NOMO-1 treated with DMSO at 0.1 percent for 48 hours (cell line): ENCODE results near the gene TNFRSF9.
"Not testable (repeated sequence)": the region's sequence is repeated elsewhere in the genome, so short reads cannot be mapped to it uniquely, and the experiment has no call there.

ENCODE experiments used
- DNase-seq: peaks from one replicate; lab custom pipeline; 2025; ENCODE audit not compliant: unreplicated experiment; lab: John Stamatoyannopoulos, UW

TNFRSF9 gene

DNA sequence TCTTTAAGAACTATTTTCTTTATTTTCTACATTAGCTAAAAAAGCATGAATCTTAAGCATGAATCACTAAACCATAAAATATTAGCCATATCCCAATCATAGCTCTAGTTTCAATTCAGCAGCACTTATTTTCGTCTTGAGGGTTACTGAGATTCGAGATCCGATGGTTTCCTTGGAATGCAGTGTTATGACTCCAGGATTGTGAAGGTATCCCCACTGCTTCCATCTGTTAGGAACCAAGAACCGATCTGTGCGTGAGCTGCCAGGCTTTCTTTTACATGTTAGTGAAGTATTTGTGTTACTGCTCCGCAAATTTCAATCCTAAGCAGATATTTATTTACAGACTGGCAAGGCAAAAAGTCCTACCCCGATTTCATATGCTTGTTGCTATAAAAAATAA is 18.8 kb downstream of the TNFRSF9 start:
- DNase-seq = no peak

DNA sequence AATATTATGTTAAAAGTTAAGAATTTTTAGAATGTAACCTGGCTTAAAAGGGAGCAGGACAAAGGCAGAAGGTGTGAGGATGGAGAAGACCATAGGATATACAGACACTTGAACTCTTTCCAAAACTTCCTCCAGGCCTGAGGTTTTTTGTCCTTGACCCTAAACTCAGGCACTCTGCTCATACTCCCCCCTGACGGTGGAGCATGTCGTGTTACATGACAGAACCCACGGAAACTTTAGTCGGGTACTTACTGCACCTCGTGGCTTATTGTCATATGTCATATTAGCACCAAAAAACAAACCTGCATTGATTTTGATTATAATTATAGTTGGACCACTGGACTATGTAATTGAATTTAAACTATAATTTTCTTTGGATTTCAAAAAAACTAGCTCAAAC is 20.8 kb downstream of the TNFRSF9 start:
- no peak for DNase-seq

DNA sequence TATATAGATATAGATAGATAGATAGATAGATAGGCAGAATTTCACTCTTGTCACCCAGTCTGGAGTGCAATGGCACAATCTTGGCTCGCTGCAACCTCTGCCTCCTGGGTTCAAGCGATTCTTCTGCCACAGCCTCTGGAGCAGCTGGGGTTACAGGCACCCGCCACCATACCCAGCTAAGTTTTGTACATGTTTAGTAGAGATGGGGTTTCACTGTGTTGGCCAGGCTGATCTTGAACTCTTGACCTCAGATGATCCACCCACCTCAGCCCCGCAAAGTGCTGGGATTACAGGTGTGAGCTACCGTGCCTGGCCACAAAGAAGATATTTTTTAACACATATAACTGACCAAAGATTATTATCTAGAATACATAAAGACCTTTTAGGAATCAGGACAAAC is 22.7 kb downstream of the TNFRSF9 start:
- DNase-seq = not testable (repeated sequence)

DNA sequence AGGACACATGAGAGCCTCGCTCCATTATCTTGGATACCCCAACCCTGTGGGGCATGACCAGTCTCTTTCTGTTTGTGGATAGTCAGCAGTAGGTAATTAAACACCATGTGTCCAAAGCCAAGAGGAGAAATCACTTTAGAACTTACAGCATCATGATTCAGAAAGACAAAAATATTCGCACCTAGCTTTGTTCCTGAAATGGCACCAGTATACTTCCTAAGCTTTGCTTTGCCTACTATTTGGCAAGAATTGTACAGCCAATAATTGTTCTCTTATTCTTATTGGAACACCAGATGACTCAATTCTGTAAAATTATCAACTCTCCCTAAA is 24.2 kb downstream of the TNFRSF9 start:
- no peak for DNase-seq

DNA sequence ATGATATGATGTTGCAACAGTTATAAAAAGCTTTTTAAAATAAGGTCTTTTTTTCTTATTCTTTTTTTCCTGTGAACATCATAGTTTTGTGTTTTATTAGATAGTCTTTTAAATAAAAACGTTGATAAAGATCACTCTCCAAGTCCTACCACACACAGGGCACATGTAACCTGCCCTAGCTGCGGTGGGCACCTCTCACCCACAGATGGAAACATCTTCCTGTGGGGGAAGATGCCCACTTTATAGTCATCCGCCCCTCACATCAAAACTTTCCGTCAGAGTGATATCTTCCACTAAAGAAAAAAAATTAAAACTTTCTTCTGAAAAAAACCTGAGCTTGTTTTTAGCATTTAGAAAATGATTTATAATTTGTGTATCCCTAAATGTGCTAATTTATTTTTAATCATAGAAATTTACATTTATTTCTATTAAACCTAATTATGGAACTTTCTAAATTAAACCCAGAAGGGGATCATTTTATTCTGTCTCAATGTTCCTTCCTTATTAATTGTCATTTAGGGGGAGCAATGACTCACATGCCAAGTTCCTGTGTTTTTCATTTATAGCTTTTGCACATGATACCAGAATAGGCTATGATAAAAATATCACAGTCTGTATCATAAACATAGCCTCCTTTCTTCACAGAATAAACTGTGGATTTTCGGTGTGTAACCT is 24.7 kb downstream of the TNFRSF9 start:
- DNase-seq = no peak

DNA sequence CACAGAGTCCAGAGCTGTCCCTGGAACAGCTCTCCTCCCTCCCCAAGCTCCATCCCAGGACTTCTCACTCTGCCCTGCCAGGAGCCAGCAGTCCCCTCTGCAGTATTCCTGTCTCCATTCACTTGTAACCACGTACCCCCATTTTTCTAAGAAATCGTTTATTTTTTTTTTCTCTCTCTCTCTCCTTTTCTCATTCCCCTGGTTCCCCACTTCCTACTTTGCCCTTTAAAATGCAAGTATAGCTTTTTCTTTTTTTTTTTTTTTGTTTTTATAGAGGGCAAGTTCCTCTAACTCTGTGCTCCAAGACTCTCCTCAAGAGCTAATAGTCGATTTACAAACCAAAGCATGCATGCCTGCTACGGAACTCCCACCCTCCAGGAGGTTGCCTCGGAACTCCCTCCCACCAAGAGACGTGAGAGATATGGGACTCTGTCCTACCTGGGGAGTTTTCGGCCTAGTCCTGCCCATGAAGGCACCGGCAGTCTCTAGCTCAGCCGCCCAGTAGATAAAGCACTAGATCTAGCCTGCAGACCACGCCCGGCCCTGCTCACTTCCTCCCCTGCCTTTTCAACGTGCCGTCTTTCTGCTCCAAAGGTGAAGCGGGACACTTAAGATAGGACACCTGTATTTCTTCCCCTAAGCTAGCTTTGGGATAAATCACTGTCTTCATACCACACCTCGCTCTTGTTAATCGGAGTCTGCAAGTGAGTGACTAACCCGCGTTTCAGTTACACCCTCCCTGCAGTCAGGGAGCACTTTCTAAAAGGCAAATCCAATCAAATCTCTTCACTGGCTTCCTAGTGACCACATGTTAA is 27.7 kb downstream of the TNFRSF9 start:
- DNase-seq = peak; percentile 65

DNA sequence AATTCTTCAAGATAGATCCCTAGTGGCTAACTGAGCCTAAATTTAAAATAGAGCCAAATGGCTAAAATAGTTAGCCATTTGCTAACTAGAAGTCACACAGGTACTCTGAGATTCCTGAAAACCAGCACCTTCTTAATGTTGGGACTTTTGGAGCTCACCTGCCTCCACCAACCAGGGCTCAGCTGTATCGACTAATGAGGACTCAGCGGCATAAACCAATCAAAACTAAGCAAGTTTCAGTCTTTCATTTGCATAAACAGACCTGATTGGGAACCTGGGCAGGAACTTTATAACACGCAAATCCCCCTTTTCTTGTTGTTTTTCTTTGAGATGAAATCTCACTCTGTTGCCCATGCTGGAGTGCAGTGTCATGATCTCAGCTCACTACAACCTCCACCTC is 28.5 kb downstream of the TNFRSF9 start:
- no peak for DNase-seq

DNA sequence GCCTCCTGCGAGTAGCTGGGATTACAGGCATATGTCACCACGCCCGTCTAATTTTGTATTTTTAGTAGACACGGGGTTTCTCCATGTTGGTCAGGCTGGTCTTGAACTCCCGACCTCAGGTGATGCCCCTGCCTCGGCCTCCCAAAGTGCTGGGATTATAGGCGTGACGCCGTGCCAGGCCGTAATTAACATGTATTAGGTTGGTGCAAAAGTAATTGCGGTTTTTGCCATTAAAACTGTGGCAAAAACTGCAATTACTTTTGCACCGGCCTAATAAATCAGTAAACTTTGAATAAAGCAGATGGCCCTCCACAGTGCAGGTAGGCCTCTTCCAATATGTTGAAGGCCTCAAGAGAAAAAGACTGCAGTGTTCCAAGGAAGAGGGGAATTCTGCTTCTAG is 35.4 kb downstream of the TNFRSF9 start:
- no peak for DNase-seq

DNA sequence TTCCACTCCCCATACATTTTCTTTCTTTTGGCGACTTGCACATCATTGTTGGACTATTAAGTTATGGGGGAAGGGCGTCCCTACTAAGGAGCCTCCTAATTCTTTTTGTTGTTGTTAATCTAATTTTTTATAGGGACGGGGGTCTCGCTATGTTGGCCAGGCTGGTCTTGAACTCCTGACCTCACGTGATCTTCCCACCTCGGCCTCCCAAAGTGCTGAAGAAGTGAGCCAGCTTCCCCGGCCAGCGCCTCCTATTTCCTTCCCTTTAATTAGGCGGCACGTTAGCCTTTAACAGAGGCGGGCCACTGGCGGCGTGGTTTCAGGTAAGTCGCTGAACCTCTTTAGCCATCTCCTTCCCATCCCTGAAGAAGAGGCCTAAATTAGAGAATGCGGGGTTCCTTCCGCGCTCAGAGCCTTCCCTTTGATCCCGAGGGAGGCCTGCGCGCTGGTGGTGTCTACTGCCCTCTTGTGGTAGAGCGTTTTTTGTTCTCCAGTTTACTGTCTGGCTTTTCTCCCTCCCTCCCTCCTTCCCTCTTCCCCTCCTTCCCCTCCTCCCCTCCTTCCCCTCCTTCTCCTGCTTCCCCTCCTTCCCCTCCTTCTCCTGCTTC is 38.1 kb downstream of the TNFRSF9 start:
- peak; percentile 37 for DNase-seq

DNA sequence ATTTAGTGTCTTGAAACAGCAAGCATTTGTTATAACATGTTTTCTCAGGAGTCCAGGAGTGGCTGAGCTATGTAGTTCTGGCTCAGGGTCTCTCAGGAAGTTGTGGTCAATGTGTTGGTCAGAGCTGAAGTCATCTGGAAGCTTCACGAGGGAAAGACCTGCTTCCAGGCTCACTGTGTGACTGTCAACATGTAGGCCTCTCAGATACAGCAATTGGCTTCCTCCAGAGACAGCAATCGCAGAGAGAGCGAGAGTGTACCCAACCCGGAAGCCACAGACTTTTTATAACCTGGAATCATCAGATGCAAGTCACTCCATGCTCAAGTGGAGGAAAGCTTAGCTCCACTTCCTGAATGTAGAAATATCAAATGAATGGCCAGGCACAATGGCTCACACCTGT is 40.9 kb downstream of the TNFRSF9 start:
- DNase-seq = peak; percentile 22

DNA sequence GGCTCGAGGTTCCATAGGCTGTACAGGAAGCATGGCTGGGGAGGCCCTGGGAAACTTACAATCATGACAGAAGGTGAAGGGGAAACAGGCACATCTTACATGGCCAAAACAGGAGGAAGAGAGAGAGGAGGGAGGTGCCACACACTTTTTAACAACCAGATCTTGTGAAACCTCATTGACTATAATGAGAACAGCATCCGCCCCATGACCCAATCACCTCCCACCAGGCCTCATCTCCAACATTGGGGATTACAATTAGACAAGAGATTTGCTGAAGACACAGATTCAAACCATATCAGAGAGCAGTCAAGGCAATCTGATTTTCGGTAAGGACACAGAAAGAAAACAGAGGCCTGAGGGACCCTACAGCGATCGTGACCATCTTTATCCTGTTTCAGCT is 41.7 kb downstream of the TNFRSF9 start:
- no peak for DNase-seq

DNA sequence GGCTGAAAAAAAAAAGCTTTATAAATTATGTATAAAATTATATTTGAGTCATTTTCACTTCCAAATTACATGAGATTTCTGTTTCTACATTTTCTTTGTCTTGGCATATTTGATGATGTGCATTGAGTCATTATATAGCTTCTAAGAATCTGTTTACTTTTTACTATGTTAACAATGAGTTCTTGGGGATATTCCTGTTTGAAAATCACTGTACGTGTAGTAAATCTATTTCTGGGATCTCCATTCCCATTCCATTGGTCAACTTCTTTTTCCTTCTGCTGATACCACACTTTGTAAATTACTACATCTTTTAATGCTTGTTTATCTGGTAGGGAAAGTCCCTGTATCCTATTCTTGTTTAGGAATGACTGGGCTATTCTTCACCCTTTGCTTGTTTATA is 43.6 kb downstream of the TNFRSF9 start:
- no peak for DNase-seq

DNA sequence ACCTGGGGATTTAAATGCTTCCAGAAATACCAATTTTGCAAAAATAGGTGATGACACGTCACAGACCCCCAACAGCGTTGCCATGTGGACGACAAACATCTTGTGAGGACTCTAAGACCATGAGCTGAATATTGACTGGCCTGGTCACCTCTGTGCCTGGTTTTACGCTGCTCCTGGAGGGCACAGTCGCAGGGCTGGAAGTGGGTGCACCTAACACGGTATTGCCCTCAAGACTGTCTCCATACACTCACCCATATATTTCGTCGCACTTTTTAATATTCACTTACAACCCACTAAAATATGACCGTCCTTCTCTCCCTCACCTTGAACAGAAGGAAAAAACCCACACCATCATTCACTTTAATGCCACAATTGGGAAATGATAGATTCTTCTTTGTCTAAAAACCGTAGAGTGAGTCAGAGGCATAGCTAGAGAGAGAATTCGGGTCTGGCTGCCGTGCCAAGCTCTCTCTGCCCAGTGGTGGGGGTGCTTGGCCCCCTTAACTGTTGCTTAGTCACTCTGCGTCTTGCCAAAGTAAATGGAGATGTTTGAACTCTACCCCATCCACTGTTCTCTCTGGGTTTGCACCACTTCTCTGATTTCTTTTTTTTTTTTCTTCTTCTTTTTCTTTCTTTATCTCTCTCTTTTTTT is 47.0 kb downstream of the TNFRSF9 start:
- DNase-seq = no peak

DNA sequence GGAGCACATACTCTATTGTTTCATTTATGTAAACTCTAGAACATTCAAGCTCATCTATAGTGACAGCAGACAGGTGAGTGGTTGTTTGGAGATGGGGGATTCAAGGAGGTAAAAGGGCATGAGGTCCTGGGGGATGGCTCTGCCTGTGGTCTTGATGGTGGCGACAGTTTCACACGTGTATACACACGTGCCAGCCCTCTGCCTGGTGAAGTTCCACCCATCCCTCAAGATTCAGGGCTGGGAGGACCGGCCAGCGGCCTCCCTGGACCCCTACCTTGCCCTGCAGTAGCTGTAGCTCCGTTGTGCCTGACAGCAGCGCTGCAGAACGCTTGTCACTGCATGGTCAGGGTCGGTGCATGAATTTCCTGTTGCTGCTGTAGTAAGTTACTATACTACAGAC is 48.8 kb downstream of the TNFRSF9 start:
- DNase-seq = no peak

DNA sequence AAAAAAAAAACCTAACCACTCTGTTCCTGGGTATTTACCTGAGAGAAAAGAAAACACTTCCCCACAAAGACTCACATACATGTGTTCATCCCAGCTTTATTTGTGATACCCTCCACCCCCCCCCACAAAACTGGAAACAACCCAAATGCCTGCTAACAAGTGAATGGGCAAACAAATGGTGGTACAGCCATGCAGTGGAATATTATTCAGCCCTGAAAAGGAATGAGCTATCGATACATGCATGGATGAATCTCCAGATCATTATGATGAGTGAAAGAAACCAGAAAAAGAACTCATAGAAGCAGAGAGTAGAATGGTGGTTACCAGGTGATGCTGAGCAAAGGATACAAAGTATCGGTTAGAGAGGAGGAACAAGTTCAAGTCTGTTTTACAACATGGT is 49.8 kb downstream of the TNFRSF9 start:
- no peak for DNase-seq

DNA sequence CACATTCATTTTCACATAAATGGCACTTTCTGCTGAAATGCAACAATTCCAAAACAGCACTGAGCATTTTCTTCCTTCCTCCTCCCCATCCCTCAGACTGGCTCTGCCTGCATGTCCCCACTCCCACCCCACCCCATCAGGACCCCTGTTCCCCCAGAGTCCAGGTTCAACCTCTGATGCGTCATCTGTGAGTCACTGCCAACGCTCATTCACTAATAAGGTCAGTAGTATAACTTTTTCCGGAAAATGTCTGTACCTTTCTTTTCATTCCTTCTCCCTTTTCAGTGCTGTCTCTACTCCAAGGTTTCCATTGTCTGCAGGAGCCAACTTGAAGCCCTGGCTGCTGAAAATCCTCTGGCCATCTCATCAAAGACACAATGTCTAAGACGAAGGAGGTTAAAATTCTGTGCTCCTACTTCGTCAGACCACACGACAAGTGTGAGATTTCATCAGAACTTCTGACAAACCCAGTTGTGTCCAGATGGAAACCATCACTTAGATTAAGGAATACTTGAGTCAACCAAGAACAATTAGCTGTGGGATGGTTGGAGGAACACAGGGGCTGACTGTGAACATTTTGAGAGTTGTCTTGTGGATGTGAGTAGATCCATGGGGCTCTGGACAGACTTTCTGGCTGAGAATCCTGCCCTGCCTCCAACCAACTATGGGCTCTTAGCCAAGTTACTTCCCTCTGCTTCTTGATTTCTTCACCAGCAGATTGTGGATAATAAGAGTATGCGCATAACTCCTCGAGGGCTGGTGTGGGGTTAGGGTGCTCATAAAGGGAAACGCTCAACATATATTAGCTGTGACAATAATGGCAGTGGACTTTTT is 52.2 kb downstream of the TNFRSF9 start:
- no peak for DNase-seq

DNA sequence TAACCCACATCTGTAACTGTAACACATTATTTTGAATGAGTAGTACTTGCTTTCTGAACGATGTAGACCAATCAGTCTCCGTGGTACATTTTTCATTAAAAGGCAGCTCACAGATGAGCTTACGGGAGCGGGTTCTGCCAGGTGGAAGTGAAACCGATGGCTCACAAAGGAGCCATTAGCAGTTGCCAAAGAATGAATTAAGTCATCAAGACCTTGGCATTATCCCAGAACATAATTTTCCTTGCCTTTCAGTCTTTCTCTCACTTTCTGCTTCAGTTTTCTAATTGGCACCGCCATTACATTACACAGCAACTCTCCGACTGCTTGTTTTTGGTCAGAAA is 54.3 kb downstream of the TNFRSF9 start:
- peak; percentile 88 for DNase-seq

DNA sequence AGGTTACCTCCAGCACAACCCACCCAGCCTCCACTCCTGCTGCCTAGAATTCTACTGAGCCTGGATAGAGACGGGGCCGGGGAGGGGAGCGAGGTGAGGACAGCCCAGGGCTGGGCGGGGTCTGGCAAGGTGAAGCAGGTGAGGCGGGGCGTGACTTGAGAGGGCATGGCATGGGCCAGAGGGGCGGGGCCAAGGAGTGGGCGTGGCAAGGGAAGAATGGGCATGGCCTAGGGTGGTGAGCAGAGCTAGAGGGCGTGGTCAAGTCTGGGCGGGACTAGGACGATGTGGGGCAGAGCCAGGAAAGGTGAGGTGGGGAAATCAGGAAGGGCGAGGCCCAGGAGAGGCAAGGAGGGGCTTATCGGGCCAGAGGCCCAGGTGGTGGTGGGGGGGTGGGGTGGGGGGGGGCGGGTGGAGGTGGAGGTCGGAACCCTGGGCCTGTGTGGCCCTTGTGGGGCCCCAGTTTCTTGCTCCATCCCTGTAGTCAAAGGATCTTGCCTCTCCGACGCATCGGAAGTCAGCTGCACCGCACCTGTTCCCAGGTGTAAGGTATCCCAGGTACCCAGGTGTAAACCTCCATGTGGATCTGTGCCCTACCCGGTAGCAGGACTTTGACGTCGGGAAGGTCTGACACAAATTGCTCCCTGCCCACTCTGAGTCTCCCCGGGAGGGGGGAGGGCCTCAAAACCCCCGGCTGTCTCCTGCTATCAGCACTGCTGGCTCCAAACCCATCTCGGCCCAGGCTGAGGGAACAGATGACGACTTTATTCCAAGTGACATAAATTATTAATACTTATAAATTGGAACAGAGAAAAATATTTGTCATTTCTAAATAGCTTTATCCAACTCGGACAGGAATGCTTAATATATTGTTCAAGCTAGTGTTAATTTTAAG is 54.9 kb downstream of the TNFRSF9 start:
- no peak for DNase-seq

DNA sequence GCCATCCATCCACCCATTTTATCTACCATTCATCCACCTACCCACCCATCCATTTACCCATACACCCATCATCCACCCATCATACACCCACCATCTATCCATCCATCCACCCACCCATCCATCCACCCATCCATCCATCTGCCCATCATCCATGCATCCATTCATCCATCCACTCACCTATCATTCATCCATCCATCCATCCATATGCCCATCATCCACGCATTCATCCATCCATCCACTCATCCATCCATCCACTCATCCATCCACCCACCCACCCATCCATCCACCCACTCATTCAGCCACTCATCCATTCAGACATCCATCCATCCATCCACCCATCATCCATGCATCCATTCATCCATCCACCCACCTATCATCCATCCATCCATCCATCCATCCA is 55.9 kb downstream of the TNFRSF9 start:
- DNase-seq = no peak

DNA sequence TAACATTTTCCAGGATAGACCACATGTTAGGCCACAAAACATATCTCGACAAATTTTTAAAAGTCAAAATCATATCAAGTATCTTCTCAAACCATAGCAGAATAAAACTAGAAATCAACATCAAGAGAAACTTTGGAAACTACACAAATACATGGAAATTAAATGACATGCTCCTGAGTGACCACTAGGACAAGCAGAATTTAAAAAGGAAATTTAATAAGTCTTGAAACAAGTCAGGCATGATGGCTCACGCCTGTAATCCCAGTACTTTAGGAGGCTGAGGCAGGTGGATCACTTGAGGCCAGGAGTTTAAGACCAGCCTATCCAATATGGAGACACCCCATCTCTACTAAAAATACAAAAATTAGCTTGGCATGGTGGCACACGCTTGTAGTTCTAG is 61.4 kb downstream of the TNFRSF9 start:
- DNase-seq = no peak
